GF-D8 (cell line): ENCODE results near the gene DAZL.
"Not testable (repeated sequence)": the region's sequence is repeated elsewhere in the genome, so short reads cannot be mapped to it uniquely, and the experiment has no call there.

Experiments
- DNase-seq: peaks from one replicate; lab custom pipeline; 2025; lab: John Stamatoyannopoulos, UW

DAZL gene

GRCh38 chr3:16604887-16605602 is at the start of gene DAZL:
Gene DAZL (minus strand): TSS chr3:16605423. CDS start chr3:16605205, 218 bp downstream.
- no peak for DNase-seq

GRCh38 chr3:16654976-16655375 is 49.8 kb upstream of the DAZL start:
- no peak for DNase-seq

DNA sequence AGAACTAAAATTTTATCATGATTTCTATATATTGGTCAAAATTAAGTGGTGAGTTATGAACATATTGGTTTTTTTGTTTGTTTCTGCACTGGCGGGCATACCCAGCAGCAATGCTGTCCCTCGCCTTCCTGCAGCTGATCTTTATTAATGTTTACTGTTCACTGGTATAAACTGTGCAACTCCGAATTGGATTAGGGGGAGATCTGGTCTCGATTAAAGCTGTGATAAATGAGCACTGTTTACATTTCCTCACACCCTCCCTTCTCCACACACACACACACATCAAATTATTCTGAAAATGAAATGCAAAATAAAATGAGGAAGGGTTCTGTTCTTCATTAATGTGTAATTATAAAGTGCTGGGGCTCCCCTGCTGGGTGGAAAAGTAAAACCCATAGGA is 48.5 kb upstream of the DAZL start:
- no peak for DNase-seq

- no peak for DNase-seq
Measured at GRCh38 chr3:16647668-16648067, 42.4 kb upstream of the DAZL start.

DNA sequence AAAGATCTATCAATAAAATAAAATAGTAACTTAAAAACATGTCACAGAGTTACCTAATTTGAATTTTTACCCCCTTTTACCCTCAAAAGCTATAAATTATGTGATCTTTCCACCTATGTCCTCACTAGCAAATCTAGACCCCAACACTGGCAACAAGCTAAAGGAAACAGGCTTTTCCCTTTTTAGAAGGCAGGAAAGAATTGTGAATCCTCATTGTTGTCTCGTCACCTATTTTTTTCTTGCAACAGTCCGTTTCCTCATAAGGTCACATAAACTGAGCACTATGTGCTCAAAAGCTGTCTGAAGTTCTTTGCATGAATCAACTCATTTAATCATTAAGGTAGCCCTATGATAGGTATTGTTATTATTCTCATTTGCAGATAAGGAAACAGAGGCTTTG is 34.6 kb upstream of the DAZL start:
- DNase-seq = no peak

- DNase-seq = no peak
Measured at GRCh38 chr3:16633948-16634347, 28.7 kb upstream of the DAZL start.

GRCh38 chr3:16632395-16632794 is 27.2 kb upstream of the DAZL start:
- no peak for DNase-seq

- DNase-seq = no peak
Measured at GRCh38 chr3:16618721-16619120, 13.5 kb upstream of the DAZL start.

DNA sequence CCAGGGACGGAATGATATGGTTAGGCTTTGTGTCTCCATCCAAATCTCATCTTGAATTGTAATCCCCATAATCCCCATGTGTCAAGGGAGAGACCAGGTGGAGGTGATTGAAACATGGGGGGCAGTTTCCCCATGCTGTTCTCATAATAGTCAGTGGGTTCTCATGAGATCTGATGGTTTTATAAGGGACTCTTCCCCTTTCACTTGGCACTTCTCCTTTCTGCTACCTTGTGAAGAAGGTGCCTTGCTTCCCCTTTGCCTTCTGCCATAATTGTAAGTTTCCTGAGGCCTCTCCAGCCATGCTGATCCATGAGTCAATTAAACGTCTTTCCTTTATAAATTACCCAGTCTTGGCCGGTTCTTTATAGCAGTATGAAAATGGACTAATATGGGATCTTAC is 11.9 kb upstream of the DAZL start:
- not testable (repeated sequence) for DNase-seq

DNA sequence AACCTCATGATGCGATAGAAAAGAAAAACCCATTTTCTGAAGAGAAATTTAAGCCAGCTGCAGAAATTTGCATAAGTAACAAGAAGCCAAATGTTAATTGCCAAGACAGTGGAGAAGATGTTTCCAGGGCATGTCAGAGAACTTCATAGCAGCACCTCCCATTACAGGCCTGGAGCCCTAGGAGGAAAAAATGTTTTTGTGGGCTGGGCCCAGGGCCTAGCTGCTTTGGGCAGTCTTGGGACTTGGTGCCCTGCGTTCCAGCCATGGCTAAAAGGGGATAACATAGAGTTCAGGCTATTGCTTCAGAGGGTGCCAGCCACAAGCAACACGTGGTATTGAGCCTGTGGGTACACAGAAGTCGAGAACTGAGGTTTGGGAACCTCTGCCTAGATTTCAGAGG is 10.9 kb upstream of the DAZL start:
- DNase-seq = no peak

DNA sequence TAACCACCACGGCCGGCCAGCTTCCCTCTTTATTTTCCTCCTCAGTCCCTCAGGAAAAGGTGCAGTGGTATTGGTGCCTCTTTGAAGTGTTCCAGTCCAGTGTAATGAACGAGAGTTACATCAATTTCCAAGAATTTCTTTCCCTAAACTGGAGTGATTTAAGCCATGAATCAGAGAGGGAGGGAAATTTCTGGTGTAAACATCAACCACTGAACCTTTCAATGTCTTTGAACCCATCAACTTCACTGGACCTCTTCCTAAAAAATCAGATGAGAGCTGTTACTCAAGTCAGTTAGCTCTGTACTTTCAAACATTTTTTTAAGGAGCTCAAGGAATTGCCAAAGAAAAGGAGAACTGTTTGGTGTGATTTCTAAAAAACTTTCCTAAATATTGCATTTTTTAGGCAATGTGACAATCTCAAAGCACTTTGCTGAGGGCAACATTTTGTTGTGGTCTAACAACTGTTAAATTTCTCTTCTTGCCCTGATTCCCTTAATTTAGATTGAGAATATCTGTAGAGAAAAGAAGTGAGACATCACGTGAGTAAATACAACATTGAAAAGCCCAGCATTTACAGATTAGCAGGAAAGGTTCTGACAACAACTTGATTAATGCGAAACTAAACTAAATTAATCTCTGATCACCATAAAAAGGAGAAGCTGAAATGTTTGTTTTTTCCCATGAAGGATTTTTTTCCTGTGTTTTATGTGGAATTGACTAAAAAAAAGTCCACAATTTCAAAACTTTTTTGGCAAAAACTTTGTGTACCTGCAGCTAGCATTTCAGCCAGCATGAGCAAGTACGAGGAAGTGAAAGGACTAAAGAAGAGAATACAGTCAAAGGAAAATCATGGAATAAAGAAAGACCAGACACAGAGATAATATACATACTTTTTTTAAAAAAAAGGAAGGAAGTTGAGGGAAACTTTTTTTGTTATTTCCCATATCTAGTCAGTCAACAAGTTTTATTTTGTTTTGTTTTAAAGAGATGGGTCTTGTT is 9.1 kb upstream of the DAZL start:
- no peak for DNase-seq

- DNase-seq = no peak
Measured at GRCh38 chr3:16609927-16610580, 4.8 kb upstream of the DAZL start.

DNA sequence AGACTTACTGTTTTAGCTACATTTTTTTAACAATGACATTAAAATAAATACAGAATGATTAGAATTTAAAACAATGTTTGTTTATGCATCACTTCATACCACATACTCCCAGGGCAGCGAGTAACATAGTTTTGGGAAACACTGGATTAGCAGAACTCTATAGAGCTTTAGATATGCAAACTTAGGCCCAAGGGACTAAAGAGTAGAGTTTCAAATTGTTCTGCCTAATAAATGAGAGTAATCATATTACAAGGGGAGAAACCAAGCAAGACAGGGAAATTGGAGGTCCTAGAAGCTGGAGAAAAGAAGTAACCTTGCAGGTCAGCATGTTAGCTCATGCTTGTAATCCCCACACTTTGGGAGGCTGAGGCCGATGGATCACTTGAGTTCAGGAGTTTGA is 3.6 kb upstream of the DAZL start:
- no peak for DNase-seq

- DNase-seq = no peak
Measured at GRCh38 chr3:16607718-16608117, 2.5 kb upstream of the DAZL start.

DNA sequence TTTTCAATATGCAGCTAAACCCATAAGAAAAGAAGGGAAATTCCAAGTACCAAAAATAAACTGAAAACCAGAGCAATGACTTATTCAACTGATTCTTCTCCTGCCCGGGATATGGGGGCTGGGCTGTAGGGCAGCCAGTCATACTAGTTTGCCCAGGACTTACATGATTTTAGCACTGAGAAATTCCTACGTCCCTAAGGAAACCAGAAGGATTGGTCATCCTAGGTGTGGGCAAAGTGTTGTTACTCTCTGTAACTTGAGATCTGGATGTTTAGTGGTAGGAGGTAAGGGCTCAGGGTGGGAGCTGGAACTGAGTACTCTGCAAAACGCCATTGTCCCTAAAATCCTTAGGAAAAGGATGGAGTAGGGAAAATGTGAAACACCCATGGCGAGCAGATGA is 1.2 kb upstream of the DAZL start:
- DNase-seq = no peak

- no peak for DNase-seq
Measured at GRCh38 chr3:16605966-16606365, 743 bp upstream of the DAZL start.

GRCh38 chr3:16604433-16604832 is 790 bp downstream of the DAZL start:
- DNase-seq = no peak

GRCh38 chr3:16601537-16602005 is 3.7 kb downstream of the DAZL start:
- DNase-seq = no peak

- peak; percentile 18 for DNase-seq
Measured at GRCh38 chr3:16600780-16601536, 4.3 kb downstream of the DAZL start.

- DNase-seq = no peak
Measured at GRCh38 chr3:16599694-16600093, 5.5 kb downstream of the DAZL start.

DNA sequence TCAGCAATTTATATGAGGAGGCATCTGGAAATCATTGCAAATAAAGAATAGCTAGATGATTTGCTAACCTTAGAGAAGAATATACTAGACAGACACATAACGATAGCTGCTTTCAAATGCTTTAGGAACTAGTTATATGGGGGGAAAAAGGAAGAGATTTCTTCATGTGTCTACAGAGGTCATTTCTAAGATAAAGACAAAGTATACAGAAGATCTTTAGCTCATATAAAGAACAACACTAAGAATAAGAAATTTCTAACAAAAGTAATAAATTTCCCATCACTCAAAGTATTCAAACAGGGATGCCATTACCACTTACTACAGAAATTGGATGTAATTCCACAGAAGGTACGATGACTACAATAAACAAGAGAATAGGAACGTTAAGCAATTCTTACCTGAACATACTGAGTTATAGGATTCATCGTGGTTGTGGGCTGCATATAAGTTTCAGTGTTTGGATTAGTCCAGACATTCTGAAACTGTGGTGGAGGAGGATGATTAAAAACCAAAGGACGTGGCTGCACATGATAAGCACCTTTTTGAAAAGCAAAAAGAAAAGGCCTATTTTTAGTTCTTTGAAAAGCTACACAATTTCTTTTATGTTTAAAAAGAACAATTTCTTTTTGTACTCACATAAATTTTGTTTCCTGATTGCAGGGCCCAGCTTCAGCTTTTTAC is 8.7 kb downstream of the DAZL start:
- DNase-seq = no peak
